HG02970 (cell line): ENCODE results near the gene CMC1.
"Not testable (repeated sequence)": the region's sequence is repeated elsewhere in the genome, so short reads cannot be mapped to it uniquely, and the experiment has no call there.

Experiments used
- ATAC-seq: cut with Tn5 transposase; IDR thresholded peaks from one replicate; pipeline ENCODE4 v1.9.1; 2021; ENCODE audit warnings: mild to moderate bottlenecking, moderate library complexity, moderate number of reproducible peaks; ENCODE audit not compliant: unreplicated experiment, low FRiP score

The CMC1 gene

DNA sequence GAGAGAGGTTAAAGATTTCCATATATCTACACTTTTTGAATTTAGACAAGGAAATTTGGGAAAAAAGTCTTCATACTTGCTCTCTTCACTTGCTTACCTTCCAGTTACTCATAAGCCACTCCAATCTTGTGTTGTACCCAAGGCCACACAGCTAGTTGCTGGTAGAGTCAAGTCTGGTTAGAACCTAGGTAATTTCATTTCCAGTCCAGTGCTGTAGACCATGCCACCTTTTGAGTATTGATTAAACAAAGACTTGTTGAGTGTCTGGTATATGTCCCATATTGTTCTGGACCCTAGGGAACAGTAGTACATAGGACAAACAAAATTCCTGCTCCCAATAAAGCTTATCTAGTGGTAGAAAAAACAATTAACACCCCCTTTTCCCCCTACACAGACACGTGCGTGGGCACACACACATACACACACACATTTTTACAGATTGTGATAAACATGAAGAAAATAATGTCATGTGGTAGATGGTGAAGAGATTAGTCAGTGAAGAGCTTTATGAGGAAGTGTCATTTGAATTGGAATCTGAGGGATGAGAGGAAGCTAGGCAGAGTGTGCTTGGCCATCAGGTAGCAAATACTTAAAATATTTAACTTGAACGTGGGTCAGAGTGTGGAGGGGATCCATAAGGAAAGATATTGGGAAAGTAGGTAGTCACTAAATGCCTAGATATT, 2.1 kb downstream of the CMC1 start:
- no peak for ATAC-seq

DNA sequence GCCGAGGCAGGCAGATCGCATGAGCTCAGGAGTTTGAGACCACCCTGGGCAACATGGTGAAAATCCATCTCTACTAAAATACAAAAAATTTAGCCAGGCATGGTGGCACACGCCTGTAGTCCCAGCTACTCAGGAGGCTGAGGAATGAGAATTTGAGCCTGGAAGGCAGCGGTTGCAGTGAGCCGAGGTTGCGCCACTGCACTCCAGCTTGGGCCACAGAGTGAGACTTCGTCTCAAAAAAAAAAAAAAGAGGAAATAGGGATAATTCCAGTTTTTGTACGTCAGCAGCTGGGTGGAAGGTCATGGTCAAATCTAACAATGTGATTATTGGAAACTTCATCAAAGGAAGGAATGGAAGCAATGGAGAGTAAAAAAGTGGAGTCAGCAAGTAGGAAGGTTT, 3.1 kb downstream of the CMC1 start:
- no peak for ATAC-seq

DNA sequence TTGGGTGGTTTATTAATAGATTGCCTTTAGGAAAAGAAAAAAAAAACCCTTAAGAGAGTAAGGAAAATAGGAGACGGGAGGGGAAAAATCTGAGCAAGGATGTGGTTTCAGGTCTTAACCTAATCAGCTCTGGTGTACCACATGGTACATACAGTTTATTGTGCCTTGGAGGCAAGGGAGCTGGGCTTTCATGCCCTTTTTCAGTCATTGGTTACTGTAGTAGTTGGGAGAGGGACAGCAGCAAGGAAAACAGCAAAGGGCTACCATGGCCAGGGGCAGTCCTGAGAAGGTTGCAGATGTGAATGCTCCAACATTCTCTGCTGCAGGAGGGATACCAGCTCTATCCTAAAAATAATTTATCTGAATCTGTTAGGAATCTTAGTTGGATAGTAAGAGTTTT, 5.9 kb downstream of the CMC1 start:
- no peak for ATAC-seq

DNA sequence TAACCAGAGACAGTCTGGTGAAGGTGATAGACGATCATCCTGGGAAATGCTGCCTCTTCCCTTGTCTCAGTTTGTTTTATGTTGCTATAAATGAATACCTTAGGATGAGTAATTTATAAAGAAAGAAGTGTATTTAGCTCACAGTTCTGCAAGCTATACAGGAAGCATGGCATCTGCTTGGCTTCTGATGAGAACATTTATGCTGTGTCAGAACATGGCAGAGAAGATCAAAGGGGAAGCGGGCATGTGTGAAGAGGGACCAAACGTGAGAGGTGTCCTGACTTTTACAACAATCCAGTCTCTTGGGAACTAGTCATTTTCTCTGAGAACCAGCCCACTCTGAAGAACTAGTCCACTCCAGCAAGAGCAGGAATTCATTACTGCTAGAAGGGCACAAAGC, 9.6 kb downstream of the CMC1 start:
- ATAC-seq: no peak

DNA sequence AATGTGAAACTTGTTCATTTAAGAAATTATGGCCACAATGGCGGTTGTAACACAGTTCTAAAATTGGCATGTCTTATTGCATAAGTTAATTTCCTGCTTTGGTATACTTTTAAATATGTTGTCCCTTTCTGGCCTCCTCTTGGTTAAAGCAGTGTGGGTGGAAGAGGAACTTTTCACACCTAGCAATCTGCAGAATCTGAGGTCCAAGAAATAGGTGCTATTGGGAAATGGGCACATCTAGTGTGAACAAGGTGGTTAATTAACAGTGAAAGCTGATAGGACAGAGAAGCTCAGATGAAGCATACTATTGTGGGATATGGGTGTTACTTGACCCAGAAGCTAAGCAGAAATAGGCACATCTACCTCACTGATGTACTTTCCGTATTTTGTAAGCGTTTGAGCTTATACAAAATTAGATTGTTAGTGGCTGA, 10.6 kb downstream of the CMC1 start:
- no peak for ATAC-seq

DNA sequence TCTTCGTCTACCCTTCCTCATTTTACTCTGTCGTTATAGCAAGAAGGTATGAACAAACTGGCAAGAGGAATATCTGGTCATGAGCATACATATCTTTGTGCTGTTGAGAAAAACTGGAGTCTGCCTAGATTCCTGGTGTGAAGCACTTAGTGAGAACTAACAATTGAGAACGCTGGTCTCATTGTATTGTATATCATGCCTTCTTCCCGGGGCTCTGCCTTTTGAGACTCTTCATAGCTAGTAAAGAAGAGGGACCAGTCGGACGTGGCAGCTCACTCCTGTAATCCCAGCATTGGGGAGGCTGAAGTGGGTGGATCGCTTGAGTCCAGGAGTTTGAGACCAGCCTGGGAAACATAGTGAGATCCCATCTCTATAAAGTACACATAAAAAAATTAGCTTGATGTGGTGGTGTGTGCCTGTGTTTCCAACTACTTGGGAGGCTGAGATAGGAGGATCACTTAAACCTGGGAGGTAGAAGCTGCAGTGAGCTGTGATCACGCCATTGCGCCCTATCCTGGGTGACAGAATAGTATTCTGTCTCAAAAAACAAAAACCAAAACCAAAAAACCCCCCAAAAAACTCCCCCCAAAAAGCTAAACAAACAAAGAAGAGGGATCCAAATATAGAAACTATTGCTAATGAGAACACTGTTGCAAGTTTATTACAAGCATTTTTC, 11.8 kb downstream of the CMC1 start:
- no peak for ATAC-seq

DNA sequence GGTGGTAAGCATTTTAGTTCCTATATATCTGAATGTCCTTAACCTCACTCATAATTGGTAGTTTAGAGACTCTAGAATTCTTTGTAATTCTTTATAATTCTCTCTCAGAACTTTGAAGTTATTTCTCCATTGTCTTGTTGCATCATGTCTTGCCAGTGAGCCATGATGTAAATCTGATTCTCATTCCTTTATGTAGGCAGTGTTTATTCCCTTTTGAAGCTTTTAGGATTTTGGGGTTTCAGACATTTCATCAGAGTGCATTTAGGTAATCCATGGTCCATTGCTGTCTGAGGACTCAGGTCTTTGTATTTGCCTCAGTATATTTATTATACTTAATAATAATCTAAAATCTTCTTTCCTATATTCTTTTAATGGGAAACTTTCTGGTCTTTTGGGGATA, 20.6 kb downstream of the CMC1 start:
- ATAC-seq: no peak

DNA sequence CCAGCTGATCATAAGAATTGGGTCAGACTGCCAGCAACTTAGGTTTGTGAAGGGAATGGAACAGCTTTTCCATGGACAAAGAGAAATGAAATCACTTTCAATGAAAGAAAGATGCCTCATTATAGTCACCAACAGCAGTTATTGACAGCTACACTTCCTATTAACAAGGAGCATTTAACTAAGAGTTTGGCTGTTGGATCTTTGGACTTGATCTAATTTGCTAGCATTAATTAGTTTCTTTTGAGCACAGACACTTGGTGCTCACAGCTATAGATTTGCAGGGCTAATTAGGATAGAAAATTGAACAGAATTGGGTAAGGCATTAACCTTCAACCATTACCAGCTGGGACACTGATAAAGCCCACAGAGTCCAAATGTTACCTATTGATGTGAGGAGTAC, 24.2 kb downstream of the CMC1 start:
- ATAC-seq: no peak

DNA sequence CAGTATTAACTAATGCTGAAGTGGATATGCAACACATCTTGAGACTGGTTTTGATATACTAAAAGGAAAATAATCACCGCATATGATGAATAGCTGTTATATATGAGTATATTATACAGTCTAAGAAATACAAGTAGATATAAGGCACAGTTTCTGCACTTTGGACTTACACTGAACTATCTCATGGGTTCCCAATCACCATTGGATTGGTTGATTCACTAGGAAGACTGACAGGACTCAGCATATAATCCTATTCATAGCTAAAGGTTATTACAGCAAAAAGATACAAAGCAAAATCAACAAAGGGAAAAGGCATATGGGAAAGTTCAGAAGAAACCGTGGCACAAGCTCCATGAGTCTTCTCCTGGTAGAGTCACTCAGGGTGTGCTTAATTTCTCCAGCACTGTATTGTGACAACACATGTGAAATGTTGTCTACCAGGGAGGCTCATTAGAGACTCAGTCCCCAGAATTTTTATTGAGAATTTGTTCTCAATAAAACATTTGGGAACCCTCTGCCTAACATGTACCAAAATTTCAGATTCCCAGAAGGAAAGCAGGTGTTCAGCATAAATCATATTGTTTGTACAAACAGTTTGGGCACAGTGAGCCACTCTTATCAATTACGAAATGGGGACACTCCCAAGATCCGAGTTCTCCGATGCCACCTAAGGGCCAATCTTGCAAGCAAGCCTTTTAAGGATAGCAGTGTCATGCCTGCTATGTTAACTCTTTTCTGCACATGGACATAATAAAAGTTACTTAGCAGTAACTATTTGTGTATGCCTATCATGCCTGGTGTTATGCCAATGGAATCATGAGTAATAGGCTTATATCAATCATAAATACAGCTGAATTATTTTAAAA, 26.8 kb downstream of the CMC1 start:
- ATAC-seq: no peak

DNA sequence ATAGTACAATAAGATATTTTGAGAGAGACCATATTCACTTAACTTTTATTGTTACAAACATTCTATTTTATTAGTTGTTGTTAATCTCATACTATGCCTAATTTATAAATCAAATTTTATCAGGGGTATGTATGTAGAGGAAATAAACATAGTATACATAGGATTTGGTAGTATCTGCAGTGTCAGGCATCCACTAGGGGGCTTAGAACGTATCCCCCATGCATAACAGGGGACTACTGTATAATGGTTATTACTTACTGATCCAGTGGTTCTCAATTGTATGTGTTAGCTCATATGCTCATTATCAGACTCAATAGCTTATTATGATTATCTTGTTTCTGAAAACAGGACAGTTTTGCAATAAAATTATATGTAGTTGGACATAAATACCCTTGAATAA, 27.6 kb downstream of the CMC1 start:
- ATAC-seq: no peak

DNA sequence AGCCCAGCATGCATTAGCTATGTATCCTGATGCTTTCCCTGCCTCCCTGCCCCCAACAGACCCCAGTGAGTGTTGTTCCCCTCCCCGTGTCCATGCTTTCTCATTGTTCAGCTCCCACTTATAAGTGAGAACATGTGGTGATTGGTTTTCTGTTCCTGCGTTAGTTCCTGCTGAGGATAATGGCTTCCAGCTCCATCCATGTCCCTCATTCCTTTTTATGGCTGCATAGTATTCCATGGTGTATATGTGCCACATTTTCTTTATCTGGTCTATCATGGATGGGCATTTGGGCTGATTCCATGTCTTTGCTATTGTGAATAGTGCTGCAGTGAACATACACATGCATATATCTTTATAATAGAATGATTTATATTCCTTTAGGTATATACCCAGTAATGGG, 28.5 kb downstream of the CMC1 start:
- ATAC-seq: not testable (repeated sequence)

DNA sequence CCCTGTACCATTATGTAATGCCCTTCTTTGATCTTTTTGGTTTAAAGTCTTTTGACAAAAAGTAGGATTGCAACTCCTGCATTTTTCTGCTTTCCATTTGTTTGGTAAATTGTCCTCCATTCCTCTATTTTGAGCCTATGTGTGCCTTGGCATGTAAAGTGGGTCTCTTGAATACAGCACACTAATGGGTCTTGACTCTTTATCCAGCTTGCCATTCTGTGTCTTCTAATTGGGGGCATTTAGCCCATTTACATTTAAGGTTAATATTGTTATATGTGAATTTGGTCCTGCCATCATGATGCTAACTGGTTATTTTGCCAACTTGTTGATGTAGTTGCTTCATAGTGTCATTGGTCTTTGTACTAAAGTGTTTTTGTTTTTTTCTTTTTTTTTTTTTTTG, 32.4 kb downstream of the CMC1 start:
- ATAC-seq: no peak

DNA sequence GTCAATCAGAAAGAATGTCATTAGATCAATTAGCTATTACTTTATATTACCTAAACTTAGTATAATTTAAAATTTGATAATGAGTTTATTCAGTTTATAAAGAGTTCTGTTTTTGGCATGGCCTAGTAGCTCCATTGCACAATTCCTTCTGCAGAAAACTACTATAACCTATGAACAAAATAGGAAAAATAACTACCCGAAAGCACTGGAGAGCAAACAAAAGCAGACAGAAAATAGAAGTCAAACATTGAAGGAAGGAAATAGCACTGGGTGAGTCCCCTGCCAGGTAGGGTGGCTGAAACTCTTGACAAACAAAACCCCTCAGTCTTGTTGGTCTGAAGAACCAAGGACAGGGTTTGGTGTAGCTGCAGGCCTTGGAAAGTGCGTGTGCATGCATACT, 37.5 kb downstream of the CMC1 start:
- no peak for ATAC-seq

DNA sequence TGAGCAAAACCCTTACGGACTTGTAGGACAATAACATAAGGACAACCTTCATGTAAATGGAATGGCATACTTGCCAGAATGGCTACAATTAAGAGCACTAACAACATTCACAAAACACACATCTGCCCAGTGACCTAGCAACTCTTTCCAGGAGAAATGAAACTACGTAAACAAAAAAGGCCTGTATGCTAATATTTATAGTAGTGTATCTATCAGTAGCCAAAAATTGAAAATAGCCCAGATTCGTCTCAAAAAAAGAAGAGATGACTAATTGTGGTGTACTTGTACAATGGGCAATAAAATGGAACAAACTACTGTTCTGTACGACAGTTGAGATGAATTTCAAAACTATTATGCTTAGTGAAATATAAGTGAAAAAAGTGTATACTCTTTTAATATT, 38.4 kb downstream of the CMC1 start:
- no peak for ATAC-seq

DNA sequence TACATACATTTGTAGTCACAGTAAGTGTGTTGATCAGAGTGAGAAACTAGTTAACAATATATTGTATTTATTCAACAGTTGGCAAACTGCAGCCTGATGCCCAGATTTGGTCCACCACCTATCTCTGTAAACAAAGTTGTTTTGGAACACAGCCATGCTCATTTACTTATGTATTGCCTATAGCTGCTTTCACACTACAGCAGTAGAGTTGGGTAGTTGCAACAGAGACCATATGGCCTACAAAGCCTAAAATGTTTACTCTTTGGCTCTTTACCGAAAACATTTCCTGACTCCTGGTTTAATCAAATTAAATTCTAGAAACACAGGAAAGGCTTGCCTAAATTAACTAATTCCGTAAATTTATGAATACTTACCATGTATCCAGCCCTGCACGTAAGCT, 39.4 kb downstream of the CMC1 start:
- ATAC-seq: no peak

DNA sequence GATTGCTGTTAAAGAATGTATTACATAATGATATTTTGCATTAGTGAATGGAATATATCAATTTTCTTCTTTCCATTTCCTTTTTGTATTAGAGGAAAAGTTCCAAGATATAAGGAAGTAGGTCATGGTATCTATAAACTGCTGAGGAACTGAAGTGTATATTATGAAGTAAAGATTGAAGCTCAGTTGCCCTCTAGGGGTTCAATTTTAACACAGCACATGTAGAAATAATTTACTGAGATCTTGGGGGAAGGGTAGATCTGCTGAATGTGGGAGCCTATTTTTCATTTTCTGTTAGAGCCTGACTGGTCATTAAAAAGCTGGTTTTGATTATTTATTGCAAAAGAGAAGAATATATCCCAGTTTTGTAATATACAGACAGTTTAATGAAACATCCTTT, 45.2 kb downstream of the CMC1 start:
- ATAC-seq: peak; percentile 83

DNA sequence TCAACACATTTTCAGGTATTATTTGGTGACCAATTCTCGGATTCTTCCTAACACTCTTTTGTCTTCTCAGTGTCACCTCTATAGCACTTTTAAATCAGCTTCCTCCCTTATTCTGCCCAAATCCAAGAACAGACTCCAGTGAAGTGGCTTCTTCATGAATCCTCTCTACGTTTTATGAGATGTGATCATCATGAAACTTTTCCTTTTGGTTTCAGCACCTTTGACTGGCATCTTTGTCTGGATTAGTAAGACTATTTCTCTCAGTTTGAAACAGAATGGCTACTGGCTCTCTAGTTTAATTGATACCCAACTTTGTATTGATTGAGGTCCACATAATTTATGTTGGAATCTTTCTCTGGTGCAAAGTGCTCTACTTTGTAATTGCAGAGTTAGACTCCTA, 45.6 kb downstream of the CMC1 start:
- ATAC-seq: no peak

DNA sequence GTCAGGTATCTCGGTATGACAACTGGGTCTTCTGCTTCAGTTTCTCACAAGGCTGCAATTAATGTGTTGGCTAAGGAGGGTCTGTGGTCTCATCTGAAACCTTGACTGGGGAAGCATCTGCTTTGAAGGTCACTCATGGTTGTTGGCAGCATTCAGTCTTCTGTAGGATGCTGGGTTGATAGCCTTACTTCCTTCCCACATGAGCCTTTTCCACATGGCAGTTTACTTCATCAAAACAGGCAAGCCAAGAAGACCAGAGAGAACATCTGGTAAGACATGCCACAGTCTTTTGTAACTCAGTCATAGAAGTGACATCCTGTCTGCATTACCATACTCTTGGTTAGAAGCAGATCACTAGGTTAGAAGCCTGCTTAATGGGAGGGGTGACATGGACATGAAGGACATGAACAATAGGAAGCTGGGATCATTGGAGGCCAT, 49.5 kb downstream of the CMC1 start:
- no peak for ATAC-seq

DNA sequence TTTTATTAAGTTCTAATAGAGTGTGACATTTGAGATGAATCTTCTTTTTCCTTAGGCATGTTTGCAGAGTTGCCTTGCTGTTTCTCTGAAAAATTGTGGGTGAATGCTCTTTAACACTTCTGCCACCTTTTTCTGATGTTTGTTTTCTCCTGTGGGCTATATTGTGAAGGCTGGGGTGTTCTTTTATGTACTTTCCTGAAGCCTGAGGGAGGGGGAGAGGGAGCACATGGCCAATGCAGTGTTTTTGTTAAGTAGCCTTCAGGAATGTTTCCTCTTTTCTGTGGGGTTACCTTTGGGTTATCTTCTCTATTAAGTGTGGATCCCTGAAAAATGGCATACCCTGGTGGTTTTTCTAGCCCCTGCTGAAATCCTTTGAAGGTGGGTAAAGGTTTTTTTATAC, 50.2 kb downstream of the CMC1 start:
- ATAC-seq: no peak

DNA sequence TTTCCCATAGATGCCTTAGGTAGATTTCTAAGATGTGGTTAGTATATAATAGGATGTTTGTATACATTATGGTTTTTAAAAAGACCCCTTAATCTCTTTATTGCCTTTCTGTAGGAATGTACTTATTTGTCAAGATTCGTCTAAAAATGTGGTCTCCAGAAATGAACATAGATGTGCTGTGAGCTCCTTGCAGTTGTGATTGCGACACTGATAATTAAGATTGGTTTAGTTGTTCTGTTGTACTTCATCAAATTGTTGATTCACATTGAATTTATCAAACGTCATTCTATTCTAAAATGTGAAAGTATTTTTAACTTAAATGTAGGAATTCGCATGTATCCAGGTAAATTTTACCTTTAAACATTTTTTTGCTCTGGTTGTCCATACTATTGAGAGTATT, 51.2 kb downstream of the CMC1 start:
- no peak for ATAC-seq

DNA sequence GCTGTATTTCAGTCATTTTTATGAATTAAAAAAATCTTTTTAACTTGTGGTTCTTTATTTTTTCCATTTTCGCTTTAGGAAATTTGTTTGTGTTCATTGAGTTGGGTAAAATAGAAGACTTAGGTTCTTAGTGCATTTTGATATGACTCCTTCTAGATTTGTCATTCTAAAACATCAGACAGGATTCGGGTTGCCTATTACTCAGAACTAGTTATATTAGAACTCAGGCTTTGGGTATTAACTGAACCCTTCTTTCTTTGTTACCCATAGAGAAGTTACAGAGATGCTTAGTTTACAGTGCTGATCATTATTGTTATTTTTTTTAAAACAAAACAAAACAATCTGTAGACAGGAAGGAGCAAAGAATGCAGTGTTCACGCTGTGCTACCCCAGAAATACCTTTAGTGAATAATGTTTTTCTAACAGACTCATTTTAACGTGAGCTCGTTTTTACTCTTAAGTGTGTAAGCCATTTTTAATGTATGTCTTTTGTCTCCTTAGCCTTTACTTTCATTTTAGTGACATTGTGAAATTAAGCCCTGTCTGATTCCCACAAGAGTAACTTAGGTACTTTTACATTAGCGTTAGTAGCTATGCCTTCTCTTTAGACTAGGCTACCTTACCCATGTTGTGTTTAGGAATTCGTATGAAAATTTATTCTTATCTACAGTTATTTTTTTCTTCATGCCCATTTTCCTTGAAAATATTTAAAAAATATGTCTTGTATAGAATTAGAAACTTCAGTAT, 53.4 kb downstream of the CMC1 start:
- ATAC-seq: no peak
